Right cardiac atrium (tissue), 5 donors: ENCODE results near the gene TOX4. TPM values are rescaled to one million over a fixed set of nuclear protein-coding genes. Genes with fewer than 3 reads are reported as not detected.
A peak's percentile ranks its signal among the peaks of the same experiment; 100 is the strongest.

Source experiments
- ATAC-seq, 2 donors: fragments of 200-7000 bp; cut with Tn5 transposase; one replicate each; pipeline versions ENCODE4 v1.8.0 to v1.9.1; 2020; ENCODE audit warnings: moderate library complexity in 2 of 2, mild to moderate bottlenecking in 1 of 2
- DNase-seq, 3 donors: peaks; one replicate each; pipeline ENCODE4 v3.0.0-alpha.2; 2020
- H3K27ac ChIP-seq: one replicate; pipeline ENCODE4 v1.5.1; 2013; ENCODE audit warnings: mild to moderate bottlenecking, low read length, control low read depth, moderate library complexity
- H3K27me3 ChIP-seq: one replicate; pipeline ENCODE4 v1.6.1; 2013; ENCODE audit not compliant: control insufficient read depth, insufficient read depth
- H3K4me1 ChIP-seq: one replicate; pipeline ENCODE4 v1.6.1; 2013; ENCODE audit warnings: low read length; ENCODE audit not compliant: control insufficient read depth, insufficient read depth
- H3K4me3 ChIP-seq: one replicate; pipeline ENCODE4 v1.5.1; 2013; ENCODE audit warnings: low read length, control low read depth
- H3K9me3 ChIP-seq: one replicate; pipeline ENCODE4 v1.6.1; 2013; ENCODE audit warnings: low read length; ENCODE audit not compliant: control insufficient read depth
- WGBS: extraction: QIAGEN DNeasy Blood & Tissue Kit; methylation state at CpG from one replicate; pipeline ENCODE4 v1.1.7; 2013; 5-methylcytosine and 5-hydroxymethylcytosine counted together
- intact Hi-C, 4 donors: fragments of 100-400 bp; cut with DNase I; formaldehyde crosslinking; loops; one replicate each; pipeline versions ENCODE4 v1.11.0 to v1.14.0; 2022 to 2023
- polyA plus RNA-seq: library from polyadenylated mRNA; stranded (reverse); fragments of 200-250 nt; gene quantifications from one replicate; pipeline ENCODE4 v1.2.3, GENCODE V29; 2013
- total RNA-seq, 4 donors: library from RNA; stranded (reverse); fragmentation: NEBNext Ultra II Directional; extraction: Animal tissue kit (Norgen Biotek cat#: 25700); gene quantifications; one replicate each; pipeline ENCODE4 v1.2.1, GENCODE V29; 2021
- donor health status: healthy with polysubstance abuse.
- donor health status: DM: no; HTN: yes; CAD: no.
- donor health status: DM: no; HTN: no; CAD: no.
- donor health status: DM: no; HTN: yes; CAD: no; lungs with severe emphysema.
- donor health status: DM: yes; HTN: yes; CAD: no.

TOX4 gene
- total and polyA plus RNA-seq, 5 donors, result 20.0 to 82.2 (median 71.8) TPM

DNA sequence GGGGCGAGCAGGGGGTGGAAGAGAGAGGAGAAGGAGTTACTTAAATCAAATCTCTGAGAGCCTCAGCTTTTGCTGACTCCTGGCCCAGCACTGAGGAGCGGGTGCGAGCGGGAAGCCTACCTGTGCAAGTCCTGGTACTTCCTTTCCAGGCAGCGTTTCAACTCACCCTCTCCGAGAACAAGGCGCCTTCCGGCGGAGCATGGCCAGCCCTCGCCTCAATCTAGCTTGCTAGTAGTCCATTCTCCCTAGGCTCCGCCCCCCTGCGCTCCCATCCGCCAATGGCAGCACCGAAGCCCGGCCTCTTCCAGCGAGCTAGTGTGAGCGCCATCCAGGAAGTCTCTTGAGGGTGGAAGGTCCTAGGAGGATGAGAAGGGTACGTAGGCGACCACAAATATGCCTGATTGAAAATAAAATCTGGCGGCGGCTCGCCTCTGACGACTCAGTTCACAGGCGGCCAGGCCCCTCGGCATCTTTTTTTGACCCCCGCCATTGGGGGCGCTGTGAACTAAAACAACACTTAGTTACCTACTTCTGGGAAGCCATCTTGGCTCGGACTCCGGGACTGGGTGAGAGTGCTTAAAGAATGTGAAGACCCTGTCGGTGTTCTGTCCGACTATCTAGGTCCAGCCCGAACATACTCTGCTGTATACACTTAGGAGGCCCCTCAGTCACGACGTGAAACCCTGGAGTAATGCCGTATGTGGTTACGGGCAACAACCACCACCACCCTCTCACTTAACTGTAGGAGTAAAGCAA is 20.9 kb upstream of the TOX4 start, which contains the start of gene CHD8:
CHD8 (minus strand) TSS at position 212 of the 756 bp plus-strand sequence. CDS start 24,480 bp downstream, outside the sequence.
- under 1% methylated on average over 36 of the region's 36 CpGs for WGBS
- H3K9me3 ChIP-seq, result no peaks in the 10 kb centered on the region
- peak within 1 kb of the TSS; percentile 100 for H3K27ac ChIP-seq
- H3K27me3 ChIP-seq, result no peaks in the 10 kb centered on the region
- intact Hi-C loops, result loop anchor here in 1 of 4 donors (10.0 kb wide), 1 partner anchor 99 kb away; no protein-coding TSS in a partner anchor
- H3K4me3 ChIP-seq, result peak within 1 kb of the TSS; percentile 86
- peak; percentile 100 for ATAC-seq
- H3K4me1 ChIP-seq, result peaks cover 7% of the 10 kb centered on the region
- peak; percentile 100 for DNase-seq

DNA sequence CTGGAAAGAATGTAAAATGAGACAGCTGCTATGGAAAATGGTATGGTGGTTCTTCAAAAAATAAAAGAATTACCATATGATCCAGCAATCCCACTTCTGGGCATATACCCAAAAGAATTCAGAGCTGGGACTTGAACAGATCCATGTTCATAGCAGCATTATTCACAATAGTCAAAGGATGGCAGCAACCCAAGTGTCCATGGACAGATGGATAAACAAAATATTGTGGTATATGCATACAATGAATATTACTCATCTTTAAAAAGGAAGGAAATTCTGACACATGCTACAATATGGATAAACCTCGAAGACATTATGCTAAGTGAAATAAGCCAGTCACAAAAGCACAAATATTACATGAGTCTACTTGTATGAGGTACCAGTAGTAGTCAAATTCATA is 9.4 kb upstream of the TOX4 start:
- no peaks in the 10 kb centered on the region for H3K4me1 ChIP-seq
- WGBS, result 43% methylated on average over 1 of the region's 1 CpG
- H3K9me3 ChIP-seq, result no peaks in the 10 kb centered on the region
- H3K27ac ChIP-seq, result no peak overlapping the region
- no peaks in the 10 kb centered on the region for H3K27me3 ChIP-seq
- no peak for DNase-seq
- no peak for ATAC-seq
- H3K4me3 ChIP-seq, result no peak overlapping the region
- intact Hi-C loops, result no loop called here

GRCh38 chr14:21475767-21476522 is 1.1 kb upstream of the TOX4 start:
- DNase-seq (no peak), ATAC-seq (no peak)
- Histone ChIP-seq H3K4me1 (no peaks in the 10 kb centered on the region), H3K9me3 (no peaks in the 10 kb centered on the region), H3K27ac (no peak overlapping the region), H3K27me3 (no peaks in the 10 kb centered on the region), H3K4me3 (peak overlapping the region; percentile 60)
- 36% methylated on average over 10 of the region's 10 CpGs for WGBS
- intact Hi-C loops, result no loop called here

GRCh38 chr14:21476523-21476924 is 471 bp upstream of the TOX4 start:
- Histone ChIP-seq H3K9me3 (no peaks in the 10 kb centered on the region), H3K27me3 (no peaks in the 10 kb centered on the region), H3K4me1 (no peaks in the 10 kb centered on the region), H3K27ac (peak overlapping the region; percentile 95), H3K4me3 (peak overlapping the region; percentile 60)
- DNase-seq (peak; percentile 87 to 95 (median 94)), ATAC-seq (peak; percentile 92 to 93)
- intact Hi-C loops, result no loop called here
- WGBS, result under 1% methylated on average over 27 of the region's 27 CpGs

DNA sequence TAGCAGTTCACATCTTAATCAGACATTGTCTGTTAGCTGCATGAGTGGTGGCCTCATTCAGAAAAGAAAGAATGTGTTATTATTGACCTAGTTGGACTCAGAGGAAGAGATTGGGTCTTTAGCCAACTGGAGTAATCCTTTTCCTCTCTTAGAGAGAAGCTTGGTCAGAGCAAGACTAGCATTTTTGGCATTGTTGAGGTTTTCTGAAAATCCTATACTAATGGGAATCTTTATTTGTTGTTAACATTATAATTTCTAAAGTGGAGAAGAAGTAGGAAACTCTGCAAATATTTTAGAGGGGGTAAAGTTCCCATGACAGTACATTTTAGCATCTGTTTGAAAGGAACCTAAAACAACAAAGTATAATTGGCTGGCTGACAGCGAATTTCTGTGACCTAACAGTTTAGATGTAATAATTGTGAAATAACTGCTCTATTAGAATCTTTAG is 9.7 kb downstream of the TOX4 start:
- DNase-seq (no peak), ATAC-seq (no peak)
- H3K27me3 ChIP-seq, result no peaks in the 10 kb centered on the region
- 83% methylated on average over 1 of the region's 1 CpG for WGBS
- no peak overlapping the region for H3K27ac ChIP-seq
- H3K9me3 ChIP-seq, result no peaks in the 10 kb centered on the region
- H3K4me3 ChIP-seq, result no peak overlapping the region
- no peaks in the 10 kb centered on the region for H3K4me1 ChIP-seq
- intact Hi-C loops, result no loop called here

- no peaks in the 10 kb centered on the region for H3K4me1 ChIP-seq
- intact Hi-C loops, result no loop called here
- H3K9me3 ChIP-seq, result no peaks in the 10 kb centered on the region
- H3K27me3 ChIP-seq, result no peaks in the 10 kb centered on the region
- ATAC-seq, result no peak
- no peak overlapping the region for H3K27ac ChIP-seq
- no peak overlapping the region for H3K4me3 ChIP-seq
- WGBS, result 86% methylated on average over 2 of the region's 2 CpGs
- DNase-seq, result no peak
Observed at GRCh38 chr14:21494902-21495762, 18.1 kb downstream of the TOX4 start.

DNA sequence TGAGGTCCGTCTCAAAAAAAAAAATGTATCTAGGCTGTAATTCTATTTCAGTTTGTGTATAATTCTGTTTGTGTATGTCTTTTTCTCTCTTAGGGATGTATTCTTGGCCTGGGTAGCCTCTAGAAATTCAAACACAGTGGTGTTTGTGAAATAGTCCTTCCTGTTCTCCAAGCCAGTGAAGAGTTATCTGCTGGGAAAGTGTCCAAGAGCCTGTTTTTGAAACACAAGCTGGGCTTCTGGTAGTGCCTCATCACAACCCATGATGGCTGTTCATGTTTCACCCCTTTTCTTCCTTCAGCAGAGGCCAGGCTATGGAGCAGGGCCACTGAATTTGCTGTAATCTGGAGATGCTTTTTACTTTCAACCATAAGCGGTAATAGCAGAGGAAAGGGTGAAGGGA is 19.5 kb downstream of the TOX4 start:
- no peaks in the 10 kb centered on the region for H3K27me3 ChIP-seq
- no peaks in the 10 kb centered on the region for H3K4me1 ChIP-seq
- H3K27ac ChIP-seq, result no peak overlapping the region
- H3K4me3 ChIP-seq, result no peak overlapping the region
- WGBS, result 90% methylated on average over 2 of the region's 2 CpGs
- intact Hi-C loops, result no loop called here
- DNase-seq, result no peak
- H3K9me3 ChIP-seq, result no peaks in the 10 kb centered on the region
- no peak for ATAC-seq

GRCh38 chr14:21498540-21499526 is 21.8 kb downstream of the TOX4 start:
- DNase-seq (no peak), ATAC-seq (peak in 1 of 2 donors; percentile 34)
- Histone ChIP-seq H3K9me3 (no peaks in the 10 kb centered on the region), H3K27ac (no peak overlapping the region), H3K4me1 (no peaks in the 10 kb centered on the region), H3K4me3 (no peak overlapping the region), H3K27me3 (no peaks in the 10 kb centered on the region)
- 64% methylated on average over 5 of the region's 5 CpGs for WGBS
- intact Hi-C loops, result no loop called here

DNA sequence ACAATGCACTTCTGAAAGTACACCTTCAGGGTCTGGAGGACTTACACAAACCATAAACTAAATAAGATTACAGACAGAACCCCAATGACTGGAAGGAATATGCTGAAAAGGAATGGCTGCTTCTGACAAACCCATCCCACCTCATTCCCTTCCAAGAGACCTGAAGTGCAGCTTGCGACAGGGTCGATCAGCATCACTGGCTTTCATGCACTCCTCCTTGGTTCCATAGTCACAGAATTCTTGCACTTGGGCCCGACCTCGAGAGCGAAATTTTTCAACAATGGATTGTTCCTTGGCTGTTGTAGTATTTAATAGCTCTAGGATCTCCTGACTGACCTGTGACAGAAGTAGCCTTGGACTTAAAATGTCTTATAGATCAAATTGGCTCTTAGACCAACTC is 24.6 kb downstream of the TOX4 start:
- WGBS, result 94% methylated on average over 5 of the region's 5 CpGs

GRCh38 chr14:21503376-21503775 is 26.4 kb downstream of the TOX4 start:
- Histone ChIP-seq H3K4me1 (no peaks in the 10 kb centered on the region), H3K9me3 (no peaks in the 10 kb centered on the region), H3K27ac (no peak overlapping the region), H3K4me3 (no peak overlapping the region), H3K27me3 (no peaks in the 10 kb centered on the region)
- DNase-seq, result no peak
- ATAC-seq, result no peak
- WGBS, result 92% methylated on average over 4 of the region's 4 CpGs
- intact Hi-C loops, result loop anchor here in 1 of 4 donors (10.0 kb wide), 1 partner anchor 51 kb away; no protein-coding TSS in a partner anchor

More for the DNA sequence above, 24.6 kb downstream of the TOX4 start:
- no peaks in the 10 kb centered on the region for H3K9me3 ChIP-seq
- no peaks in the 10 kb centered on the region for H3K4me1 ChIP-seq
- H3K27me3 ChIP-seq, result no peaks in the 10 kb centered on the region
- no peak overlapping the region for H3K27ac ChIP-seq
- ATAC-seq (no peak), DNase-seq (no peak)
- no peak overlapping the region for H3K4me3 ChIP-seq
- intact Hi-C loops, result loop anchor here in 1 of 4 donors (10.0 kb wide), 1 partner anchor 53 kb away; no protein-coding TSS in a partner anchor
